ENCODE results near the gene PDE9A.

GRCh38 chr21:42614396-42614795 is 39.0 kb upstream of the PDE9A start:
- TF ChIP-seq CTCF (IDR thresholded peaks at IDR 0.05), result no peak
- TF ChIP-seq CREM (CRISPR knock-in tag; IDR thresholded peaks at IDR 0.05), result no peak
- TF ChIP-seq NR2C2 (CRISPR knock-in tag; IDR thresholded peaks at IDR 0.05), result no peak
- TF ChIP-seq USF1 (CRISPR knock-in tag; IDR thresholded peaks at IDR 0.05), result no peak
- no peak for TF ChIP-seq CBFB (CRISPR knock-in tag; IDR thresholded peaks at IDR 0.05; ENCODE audit: low read depth)
- TF ChIP-seq AFF4 (CRISPR knock-in tag; IDR thresholded peaks at IDR 0.05; ENCODE audit: borderline replicate concordance), result no peak
- TF ChIP-seq ZBTB43 (CRISPR knock-in tag; IDR thresholded peaks at IDR 0.05), result no peak
- TF ChIP-seq E2F4 (CRISPR knock-in tag; IDR thresholded peaks at IDR 0.05; ENCODE audit: borderline replicate concordance, low read depth), result no peak
- no peak for TF ChIP-seq ZNF138 (CRISPR knock-in tag; conservative IDR thresholded peaks at IDR 0.05)
- TF ChIP-seq ZNF671 (CRISPR knock-in tag; IDR thresholded peaks at IDR 0.05), result no peak
- no peak for TF ChIP-seq ATF3 (CRISPR knock-in tag; conservative IDR thresholded peaks at IDR 0.05)

All from WTC11 (cell line).